HG02798 (cell line): ENCODE data around the gene VTI1A.

Experiments
- ATAC-seq: cut with Tn5 transposase; IDR thresholded peaks from one replicate; pipeline ENCODE4 v1.9.1; 2021; ENCODE audit warnings: mild to moderate bottlenecking; ENCODE audit not compliant: unreplicated experiment, poor library complexity

VTI1A gene

DNA sequence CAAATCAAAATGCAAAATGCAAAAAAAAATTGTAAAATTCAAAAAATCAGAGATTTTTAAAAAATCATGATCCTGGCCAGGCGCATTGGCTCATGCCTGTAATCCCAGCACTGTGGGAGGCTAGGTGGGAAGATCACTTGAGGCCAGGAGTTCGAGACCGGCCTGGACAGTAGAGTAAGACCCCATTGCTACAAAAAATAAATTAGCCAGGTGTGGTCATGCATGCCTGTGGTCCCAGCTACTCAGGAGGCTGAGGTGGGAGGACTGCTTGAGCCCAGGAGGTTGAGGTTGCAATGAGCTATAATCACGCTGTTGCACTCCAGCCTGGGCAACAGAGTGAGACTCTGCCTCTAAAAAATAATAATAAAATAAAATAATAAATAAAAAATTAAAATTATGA, 347.2 kb downstream of the VTI1A start:
- no peak for ATAC-seq

DNA sequence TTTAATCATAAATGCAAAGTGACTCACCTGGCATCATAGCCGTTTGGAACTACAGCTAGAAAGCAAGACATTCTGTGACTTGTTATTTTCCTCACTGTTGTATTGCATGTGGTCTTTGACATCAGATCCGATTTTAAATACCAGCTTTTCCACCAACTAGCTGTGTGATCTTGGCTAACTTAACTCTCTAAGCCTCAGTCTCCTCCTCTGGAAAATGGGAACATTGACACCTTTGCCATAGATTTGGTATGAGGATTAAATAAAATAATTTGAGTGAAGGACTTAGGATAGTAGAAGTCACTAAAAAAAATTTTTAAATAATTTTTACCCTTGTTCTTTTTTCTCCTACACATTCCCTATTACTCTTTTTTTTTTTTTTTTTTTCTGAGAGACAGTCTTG, 348.1 kb downstream of the VTI1A start:
- ATAC-seq: no peak

DNA sequence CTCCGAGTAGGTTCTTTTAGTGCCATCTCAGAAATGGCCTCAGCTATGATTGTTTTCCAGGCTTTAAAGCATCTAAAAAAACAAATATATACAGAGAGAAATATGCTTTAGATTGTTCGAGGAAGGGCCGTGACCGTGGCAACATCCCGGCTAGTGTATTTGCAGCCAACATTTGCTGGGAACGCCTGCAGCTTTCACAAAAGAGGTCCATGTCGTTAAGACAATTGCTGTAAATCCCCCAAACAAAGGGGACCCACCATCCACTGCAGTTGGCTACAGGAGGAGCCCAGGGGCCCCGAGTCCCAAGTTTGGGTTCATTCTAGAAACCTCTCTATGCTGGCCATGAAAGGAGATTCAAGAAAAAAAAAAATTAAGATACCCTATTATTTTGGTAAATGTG, 350.2 kb downstream of the VTI1A start:
- no peak for ATAC-seq

DNA sequence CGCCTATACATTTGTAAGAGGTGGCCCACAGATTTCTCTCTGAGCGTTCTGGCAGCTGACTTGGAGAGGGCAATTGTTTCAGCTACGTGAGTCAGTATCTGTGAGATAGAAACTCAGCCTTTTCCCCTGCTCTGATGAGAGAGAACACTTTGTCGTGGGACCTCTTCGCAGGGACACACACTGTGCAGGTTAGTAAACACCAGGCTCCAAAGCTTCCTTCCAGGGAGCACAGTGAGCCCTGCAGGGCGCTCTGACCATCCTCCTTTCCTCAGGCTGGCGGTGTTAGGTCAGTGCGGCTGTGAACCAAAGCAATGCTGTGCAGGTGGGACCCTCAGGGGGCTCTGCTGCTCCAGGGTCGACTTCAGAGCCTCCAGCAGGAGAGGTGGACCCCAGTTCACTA, 350.8 kb downstream of the VTI1A start:
- no peak for ATAC-seq

DNA sequence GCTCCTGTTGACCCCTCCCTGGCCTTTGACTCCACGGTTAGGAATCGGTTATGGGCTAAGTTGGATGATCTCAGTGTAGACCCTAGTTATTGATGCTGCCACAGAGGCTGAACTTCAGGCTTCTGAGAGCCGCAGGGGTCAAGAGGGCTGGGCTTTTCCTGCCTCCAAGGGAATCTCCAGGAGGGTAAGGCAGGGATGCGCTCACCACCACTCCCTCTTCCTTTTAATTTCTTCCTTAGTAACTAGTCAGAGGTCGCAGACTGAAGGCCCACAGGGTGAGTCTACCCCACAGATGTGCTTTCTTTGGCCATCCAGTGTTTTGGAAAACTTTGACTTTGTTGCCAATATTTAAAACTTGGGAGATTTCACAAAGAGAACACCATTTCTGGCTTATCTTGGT, 352.0 kb downstream of the VTI1A start:
- no peak for ATAC-seq

DNA sequence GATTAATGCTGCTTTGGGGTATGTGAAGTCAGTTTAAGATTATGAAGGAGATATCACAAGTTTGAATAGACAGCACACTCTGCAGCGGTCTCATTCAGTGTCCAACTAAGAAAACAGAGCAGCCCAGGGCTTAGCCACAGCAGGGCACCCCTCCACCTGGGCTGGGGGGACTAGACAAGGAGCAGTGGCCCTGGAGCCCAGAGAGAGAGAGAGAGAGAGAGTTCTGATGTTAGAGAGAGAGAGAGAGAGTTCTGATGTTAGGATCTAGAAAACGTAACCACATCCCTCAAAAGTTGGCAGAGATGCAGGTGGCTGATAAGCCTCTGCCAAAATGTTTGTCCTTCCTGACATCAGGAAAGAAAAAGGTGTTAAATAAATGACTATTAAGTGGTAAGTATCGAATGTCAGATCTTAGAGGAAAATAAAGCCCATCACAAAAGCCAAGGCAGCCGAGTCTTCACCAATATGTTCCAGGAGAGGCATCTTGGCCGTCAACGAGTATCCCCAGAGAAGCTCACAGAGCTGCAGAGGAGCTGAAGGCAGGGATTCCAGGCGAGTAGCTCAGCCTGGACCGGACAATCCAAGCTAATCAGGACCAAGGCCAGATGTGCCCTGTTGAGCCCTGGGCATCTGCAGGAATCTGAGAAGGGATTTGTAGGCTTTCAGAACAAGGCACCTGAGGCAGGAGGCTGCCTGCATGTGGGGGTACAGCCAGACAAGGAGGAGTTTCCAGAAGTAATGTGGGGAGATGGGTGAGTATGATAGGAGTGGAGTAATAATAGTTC, 352.9 kb downstream of the VTI1A start:
- no peak for ATAC-seq

DNA sequence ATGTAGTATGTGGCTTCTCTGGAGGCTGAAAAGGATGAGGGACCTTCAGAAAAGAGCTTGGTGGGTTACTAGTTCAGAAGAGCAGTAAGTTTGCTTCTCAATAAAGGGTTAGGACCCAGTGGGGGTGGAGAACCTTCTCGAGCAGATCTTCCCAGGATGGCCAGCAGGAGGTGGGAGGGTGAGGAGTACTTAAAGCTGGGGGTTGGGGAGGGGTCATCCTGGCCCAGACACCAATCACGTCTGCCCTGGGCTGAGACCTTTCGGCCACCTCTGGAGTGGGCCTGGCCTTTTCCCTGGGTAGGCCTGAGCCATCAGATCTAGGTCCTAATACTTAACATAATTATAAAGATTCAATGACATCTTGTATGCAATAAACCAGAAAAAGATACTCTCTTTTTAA, 354.0 kb downstream of the VTI1A start:
- no peak for ATAC-seq

DNA sequence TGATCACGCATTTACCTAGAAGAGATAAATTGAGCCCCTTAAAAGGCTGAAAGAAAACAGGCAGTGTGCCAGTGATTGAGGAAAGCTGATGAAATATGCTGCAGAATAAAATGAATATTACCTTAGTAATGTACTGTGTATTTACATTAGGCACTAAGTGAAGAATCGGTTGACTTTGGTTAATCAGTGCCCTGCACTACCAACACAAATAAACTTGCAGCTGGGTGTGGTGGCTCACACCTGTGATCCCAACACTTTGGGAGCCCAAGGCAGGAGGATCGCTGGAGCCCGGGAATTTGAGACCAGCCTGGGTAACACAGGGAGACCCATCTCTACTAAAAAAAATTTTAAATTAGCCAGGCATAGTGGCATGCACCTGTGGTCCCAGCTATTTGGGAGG, 354.7 kb downstream of the VTI1A start:
- no peak for ATAC-seq

DNA sequence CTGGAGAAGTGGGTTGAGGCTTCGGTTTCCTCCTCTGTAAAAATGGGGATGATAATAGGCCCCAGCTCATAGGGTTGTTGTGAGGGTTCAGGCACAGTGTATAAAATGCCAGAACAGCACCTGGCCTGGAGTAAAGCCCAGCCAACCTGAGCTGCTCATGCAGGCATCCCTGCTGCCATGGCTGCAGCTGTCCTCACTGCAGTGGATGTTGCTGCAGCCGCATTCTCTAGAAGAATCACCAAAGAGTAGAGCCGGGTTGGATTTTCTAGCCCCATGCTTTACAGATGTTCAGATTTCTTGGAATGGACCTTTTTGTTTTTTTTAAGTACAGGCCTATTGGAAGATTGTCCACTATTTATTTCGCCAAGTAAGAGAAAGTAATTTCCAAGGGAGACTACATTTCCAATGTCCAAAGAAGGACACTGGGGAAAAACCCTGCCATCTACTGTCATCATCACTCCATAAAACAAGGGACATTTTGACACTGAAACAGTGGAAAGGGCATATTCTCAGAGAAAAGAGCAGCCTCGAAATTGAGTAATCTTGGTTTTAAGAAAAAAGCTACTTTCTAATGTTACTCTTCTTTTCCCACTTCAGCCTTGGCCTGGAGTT, 355.5 kb downstream of the VTI1A start:
- no peak for ATAC-seq

DNA sequence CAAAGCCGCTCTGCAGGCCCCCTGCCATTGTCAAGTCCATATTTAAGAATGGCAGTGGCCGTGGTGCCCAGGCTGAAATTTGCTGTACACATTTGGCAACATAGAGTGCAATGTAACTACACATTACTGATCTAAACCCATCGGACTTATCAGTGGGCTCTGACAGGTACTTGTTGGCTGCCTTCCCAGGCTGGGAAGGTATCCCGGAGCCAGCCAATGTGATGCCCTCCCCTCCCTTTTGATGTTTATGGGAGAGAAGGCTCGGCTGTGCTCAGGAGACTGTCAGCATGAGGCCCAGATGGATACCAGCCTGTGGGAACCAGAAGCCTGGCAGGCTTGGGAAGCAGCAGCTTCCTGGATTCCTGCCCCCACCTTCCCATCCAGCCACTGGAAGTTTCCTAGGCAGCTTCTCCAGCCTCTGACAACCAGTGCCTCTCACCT, 357.0 kb downstream of the VTI1A start:
- no peak for ATAC-seq

DNA sequence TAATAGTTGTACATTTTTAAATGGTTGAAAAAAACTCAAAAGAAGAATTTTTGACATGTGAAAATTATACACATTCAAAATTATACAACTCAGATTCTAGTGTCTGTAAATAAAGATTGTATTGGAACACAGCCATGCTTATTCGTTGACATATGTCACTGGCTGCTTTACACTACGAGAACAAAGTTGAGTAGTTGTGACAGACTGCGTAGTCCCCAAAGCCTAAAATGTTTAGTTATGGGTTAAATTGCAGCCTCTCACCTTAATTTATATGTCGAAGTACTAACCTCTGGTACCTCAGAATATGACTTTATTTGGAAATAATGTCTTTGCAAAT, 358.2 kb downstream of the VTI1A start:
- ATAC-seq: no peak

DNA sequence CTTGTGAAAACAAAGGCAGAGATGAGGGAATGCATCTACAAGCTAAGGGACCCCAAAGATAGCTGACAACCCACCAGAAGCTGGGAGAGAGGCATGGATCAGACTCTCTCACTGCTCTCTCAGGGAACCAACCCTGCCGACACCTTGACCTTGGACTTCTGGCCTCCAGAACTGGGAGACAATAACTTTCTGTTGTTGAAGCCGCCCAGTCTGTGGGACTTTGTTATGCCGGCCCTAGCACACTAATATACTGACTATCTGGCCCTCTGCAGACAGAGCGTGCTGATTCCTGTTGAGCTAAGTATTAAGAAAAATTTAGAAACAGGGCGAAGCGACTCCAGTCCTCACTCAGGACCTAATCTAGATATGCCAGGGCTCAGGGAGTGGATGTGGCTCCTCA, 358.7 kb downstream of the VTI1A start:
- ATAC-seq: no peak

DNA sequence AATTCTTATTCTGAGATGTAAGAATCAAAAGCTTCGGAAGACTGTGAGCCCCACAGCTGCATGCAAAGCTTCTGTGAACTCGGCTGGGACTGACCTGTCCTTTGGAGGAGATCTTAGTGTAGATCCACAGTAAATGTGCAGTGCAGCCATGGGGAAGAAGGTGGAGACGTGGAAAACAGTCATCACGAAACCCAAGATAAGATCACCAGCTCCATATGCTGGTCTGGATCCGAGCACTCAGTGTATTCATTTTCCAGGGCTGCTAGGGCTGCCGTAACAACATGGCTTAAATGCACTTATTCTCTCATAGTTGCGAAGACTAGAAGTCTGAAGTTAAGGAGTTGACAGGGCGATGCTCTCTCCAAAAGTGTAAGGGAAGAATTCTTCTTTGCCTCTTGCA, 360.0 kb downstream of the VTI1A start:
- no peak for ATAC-seq

DNA sequence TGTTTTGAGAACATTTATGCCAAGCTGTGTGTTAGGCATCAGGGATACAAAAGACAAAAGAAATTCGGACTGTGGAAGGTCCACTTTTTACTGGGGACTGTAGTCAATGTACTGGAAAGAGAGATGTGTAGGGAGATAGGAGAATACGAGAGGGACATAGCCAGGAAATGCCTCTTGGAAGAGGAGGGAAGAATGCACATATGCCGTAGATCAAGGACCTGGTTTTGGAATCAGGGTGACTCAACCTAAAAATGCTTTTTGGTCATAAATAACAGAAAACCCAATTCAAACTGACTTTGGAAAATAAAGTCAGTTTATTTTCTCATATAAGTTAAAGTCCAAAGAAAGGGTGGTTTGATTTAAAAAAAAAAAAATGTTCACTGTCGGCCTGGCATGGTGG, 362.7 kb downstream of the VTI1A start:
- ATAC-seq: no peak

DNA sequence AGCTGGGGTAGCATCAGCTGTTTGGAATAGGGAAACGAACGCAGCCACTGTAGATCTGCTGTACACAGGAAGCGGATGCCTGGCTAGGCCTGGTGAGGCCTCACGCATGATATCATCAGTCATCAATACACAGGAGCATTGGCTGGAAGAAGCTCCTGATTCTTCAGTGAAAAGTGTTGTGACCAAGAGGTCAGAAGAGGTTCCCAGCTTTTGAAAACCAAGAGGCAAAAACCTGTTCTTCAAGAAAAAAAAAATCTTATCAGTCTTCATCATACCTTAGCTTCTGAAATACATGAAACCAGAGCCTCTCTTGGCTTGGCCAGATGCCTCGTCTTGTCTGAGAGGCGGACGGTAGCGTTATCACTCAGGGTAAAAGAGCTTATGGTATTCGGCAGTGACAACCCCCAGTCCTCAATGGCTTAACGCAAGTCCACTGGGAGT, 363.7 kb downstream of the VTI1A start:
- ATAC-seq: no peak

DNA sequence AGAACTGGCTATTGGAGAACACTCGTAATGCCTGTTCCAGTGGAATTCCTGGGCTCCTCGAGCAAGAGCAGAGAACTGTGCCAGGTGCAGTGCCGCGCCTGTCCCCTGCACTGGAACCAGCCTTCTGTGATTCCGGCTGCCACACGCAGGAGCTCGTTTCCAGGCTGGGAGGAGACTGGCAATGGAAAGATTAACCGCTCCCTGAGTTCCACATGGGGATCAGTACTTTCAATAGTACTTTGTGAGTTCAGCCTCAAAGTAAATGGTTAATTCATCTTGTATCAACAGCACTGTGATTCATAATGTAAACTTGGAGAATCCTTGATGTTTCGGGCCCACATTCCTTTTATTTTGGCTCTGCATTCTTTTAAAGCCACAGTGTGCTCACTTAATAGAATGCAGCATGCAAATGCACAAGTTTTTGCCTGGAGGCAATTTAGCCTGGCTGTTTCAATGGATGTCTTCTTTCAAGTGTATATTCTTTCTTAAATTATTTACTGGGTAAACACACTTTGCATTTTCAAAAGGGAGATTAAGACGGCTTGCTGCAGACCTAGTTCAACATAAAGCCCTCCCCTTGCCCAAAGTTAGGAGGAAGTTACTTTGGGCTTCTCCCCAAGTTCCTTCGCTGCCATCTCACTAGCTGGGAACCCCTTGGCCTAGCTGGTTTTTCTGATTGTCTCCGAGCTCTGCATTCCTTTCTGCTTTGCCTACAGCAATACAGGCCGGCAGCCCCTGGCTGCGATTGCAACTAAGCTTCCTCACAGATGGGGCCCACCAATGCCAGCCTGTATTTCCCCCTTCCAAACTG, 364.9 kb downstream of the VTI1A start:
- no peak for ATAC-seq

DNA sequence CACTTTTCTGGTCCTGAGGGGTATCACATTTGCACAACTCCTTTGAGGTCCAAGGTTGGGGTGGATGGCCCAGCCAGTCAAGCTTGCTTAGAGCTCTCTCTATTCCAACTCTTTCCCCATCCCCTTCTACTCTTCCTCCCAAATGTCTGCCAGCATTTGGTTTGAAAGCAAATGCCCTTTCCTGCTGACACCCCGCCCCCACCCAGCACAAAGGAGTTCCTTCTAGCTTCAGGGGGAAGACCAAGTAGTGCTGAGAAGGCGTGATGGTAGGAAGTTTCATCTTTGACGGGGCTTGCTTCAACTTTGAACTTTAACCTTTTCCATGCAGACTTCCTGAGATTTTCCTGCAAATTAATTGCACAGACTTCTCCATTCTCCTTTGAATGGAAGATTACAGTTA, 365.6 kb downstream of the VTI1A start:
- no peak for ATAC-seq

DNA sequence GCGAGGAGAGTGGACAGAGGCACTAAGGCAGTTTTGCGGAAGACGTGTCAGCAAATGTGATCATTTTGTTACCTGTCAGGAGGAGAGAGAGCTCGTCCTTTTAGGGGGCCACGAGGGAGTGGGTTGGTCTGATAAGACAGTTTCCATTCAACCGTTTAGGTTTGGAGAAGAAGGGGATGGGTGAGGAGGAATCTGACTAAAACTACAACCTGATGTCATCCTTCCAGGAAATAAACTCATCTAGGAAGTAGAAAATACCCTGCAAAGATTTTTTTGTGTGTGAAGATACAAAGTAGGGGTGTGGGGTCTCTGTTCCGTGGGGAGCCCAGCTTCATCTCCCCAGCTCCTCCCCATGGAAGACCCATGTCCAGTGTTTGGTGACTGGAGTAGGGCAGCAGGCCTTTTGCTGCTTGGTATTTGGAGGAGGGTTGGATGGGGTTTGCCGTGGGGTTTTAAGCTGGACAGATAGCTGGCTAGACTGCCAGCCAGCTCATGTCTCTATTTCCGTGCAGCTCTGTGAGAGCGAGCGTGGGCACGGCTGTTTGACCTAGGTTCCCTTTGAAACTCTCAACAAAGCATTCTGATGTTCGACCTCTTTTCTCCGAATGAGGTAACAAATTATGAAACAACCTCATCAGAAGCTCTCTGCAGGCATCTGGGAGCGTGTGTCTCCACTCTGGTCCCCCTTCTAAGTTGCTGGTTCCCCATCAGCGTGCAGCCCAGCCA, 367.0 kb downstream of the VTI1A start:
- ATAC-seq: no peak

DNA sequence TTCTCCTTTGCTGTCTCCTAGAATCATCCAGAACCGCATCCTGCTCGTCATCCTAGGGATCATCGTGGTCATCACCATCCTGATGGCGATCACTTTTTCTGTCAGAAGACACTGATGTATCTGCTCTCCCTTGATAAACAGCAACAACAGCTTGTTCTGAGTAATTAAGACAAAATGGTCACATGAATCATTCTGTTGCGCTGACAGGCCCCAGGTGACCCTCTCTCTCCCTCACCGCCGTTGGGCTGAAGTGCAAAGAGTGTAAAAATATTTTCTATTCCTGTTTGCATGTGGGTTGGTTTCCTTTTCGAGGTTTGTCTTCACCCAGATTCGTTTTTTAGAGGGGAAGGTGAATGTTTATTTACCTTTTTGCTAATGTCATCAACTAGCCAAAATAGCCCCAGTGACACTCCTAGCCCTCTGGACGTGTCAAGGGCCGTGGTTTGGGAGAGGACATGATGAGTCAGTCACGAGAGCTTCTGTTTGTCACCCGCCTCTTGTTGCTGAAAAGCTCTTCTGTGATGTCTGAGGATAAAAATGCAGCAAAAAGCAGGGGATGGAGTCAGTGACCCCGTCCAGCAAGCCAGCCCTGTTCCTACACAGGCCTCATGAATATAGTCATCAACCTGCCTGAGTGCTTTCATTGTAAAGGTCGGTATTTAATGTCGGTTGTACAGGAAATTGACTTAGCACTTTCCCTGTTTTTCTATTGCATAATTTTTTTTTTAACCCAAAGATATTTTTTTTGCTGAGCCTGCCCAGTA, 368.4 kb downstream of the VTI1A start:
- no peak for ATAC-seq

DNA sequence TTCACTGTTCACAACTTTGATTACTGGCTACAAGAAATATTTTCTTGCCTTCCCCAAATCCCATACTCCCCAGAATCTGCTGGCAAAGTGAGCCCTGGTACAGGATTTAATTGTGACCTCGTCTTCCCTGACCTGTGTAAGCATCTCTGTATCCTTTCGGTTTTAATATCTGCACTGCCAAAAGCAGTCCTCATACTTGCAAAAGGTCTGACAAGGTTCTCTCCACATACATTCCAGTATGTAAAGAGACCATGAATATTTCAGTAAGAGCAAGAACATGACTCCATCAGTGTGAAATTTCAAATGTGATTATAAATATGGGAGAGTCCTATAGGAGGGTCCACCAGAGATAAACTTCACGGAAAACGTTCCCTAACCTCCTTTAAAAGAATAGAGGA, 369.0 kb downstream of the VTI1A start:
- ATAC-seq: no peak
